ENCODE data around the gene ARMC9.

- TF ChIP-seq SIN3A (IDR thresholded peaks at IDR 0.05; ENCODE audit: borderline replicate concordance, insufficient read depth, low read length), result no peak
- TF ChIP-seq REST (IDR thresholded peaks at IDR 0.05; ENCODE audit: insufficient read depth in 1 of 2, low read depth in 2 of 2, low read length in 2 of 2), result no peak
- TF ChIP-seq POLR2AphosphoS5 (IDR thresholded peaks at IDR 0.05; ENCODE audit: low read depth, low read length), result no peak
- TF ChIP-seq TAF1 (IDR thresholded peaks at IDR 0.05; ENCODE audit: borderline replicate concordance, insufficient read depth, low read length), result no peak
- TF ChIP-seq FOXP2 (optimal IDR thresholded peaks at IDR 0.05; ENCODE audit: borderline replicate concordance, extremely low read depth, extremely low read length, insufficient read depth), result no peak
Observed at GRCh38 chr2:231412618-231412963, 214.2 kb downstream of the ARMC9 start.

All from PFSK-1 (cell line).